Endothelial cell of umbilical vein (primary cell): ENCODE data around the gene DIAPH3. TPM values are rescaled to one million over a fixed set of nuclear protein-coding genes. Genes with fewer than 3 reads are reported as not detected.

ENCODE experiments used
- BruUV-seq: library from RNA; stranded (reverse); fragments of 400-500 nt; replicated peaks from 2 replicates; lab custom pipeline; 2021; lab: Mats Ljungman, UMichigan
- CTCF ChIA-PET: fragments of 300-600, 350-600 bp; sonication (Branson Sonifier 250); formaldehyde crosslinking; loops from one replicate; lab custom pipeline; 2021; ENCODE audit warnings: antibody characterized with exemption, inconsistent platforms; lab: Charles Lee
- POLR2A ChIA-PET: fragments of 300-600, 350-600 bp; sonication (Branson Sonifier 250); formaldehyde crosslinking; loops from one replicate; lab custom pipeline; 2021; ENCODE audit warnings: antibody characterized with exemption, inconsistent platforms; lab: Charles Lee
- DNase-seq: peaks from one replicate; pipeline ENCODE4 v3.0.0-alpha.2; 2011; ENCODE audit warnings: low read depth, low spot score
- FAIRE-seq: peaks from 2 replicates; lab custom pipeline; 2011; peaks lifted over from hg19 to GRCh38; lab: Jason Lieb, UNC
- H2AFZ ChIP-seq: 2 replicates; pipeline ENCODE4 v1.6.0; 2012; ENCODE audit warnings: low read depth, low read length, control low read depth, inconsistent platforms
- H3K27ac ChIP-seq: 2 replicates; pipeline ENCODE4 v1.5.1; 2011; ENCODE audit warnings: low read depth, mild to moderate bottlenecking, control low read depth, low read length, moderate library complexity; ENCODE audit not compliant: insufficient read depth
- H3K27me3 ChIP-seq, 2 experiments: 2 replicates each; pipeline versions ENCODE4 v1.6.0 to v1.6.1; 2011; ENCODE audit warnings: low read length in 2 of 2, mixed read lengths in 1 of 2; ENCODE audit not compliant: control insufficient read depth in 2 of 2, insufficient read depth in 2 of 2
- H3K36me3 ChIP-seq, 2 experiments: 2 replicates in 1 of 2; 3 replicates in 1 of 2; pipeline ENCODE4 v1.5.1; 2011; ENCODE audit warnings: low read length in 2 of 2, mild to moderate bottlenecking in 1 of 2, moderate library complexity in 1 of 2; ENCODE audit not compliant: control insufficient read depth in 2 of 2, insufficient read depth in 2 of 2; ENCODE audit errors: extremely low read depth in 1 of 2
- H3K4me1 ChIP-seq: 3 replicates; pipeline ENCODE4 v1.5.1; 2011; ENCODE audit warnings: mild to moderate bottlenecking, low read length; ENCODE audit not compliant: control insufficient read depth, insufficient read depth; ENCODE audit errors: extremely low read depth
- H3K4me2 ChIP-seq: 2 replicates; pipeline ENCODE4 v1.6.1; 2011; ENCODE audit warnings: low read length, control low read depth, mixed read lengths; ENCODE audit not compliant: insufficient read depth
- H3K4me3 ChIP-seq, 3 experiments: fragments of 200-600 bp in 1 of 3; sonication (generic), shearing (Covaris generic) in 1 of 3; replicated peaks in 1 of 3; 2 replicates each; pipeline ENCODE4 v1.5.1; 2011 to 2016; ENCODE audit warnings: control low read depth in 3 of 3, low read length in 3 of 3, mild to moderate bottlenecking in 2 of 3, inconsistent platforms in 1 of 3, low read depth in 1 of 3, moderate library complexity in 1 of 3; ENCODE audit not compliant: insufficient read depth in 1 of 3
- H3K79me2 ChIP-seq: 2 replicates; pipeline ENCODE4 v1.6.0; 2012; ENCODE audit warnings: low read length, inconsistent platforms; ENCODE audit not compliant: control insufficient read depth, insufficient read depth
- H3K9ac ChIP-seq: replicated peaks from 2 replicates; pipeline ENCODE3; 2011; ENCODE audit warnings: low read length, control low read depth; ENCODE audit not compliant: insufficient read depth; ENCODE audit errors: extremely low read depth
- H3K9me1 ChIP-seq: replicated peaks from 3 replicates; pipeline ENCODE4 v1.6.0; 2011; ENCODE audit warnings: mild to moderate bottlenecking, low read length; ENCODE audit not compliant: control insufficient read depth, insufficient read depth; ENCODE audit errors: extremely low read depth
- H3K9me3 ChIP-seq: replicated peaks from 2 replicates; pipeline ENCODE4 v1.5.1; 2012; ENCODE audit warnings: low read length, inconsistent platforms; ENCODE audit not compliant: control insufficient read depth, insufficient read depth
- H4K20me1 ChIP-seq: replicated peaks from 2 replicates; pipeline ENCODE3; 2011; ENCODE audit warnings: mild to moderate bottlenecking, low read length; ENCODE audit not compliant: control insufficient read depth, insufficient read depth; ENCODE audit errors: extremely low read depth
- CTCF ChIP-seq, 2 donors: IDR thresholded peaks; 1 replicate in 1 of 2; 2 replicates in 1 of 2; pipeline ENCODE4 v1.5.1; 2011; ENCODE audit warnings: low read length in 2 of 2, mild to moderate bottlenecking in 2 of 2, moderate library complexity in 2 of 2, control low read depth in 1 of 2, inconsistent platforms in 1 of 2, low read depth in 1 of 2; ENCODE audit not compliant: insufficient read depth in 1 of 2; ENCODE audit errors: extremely low read depth in 1 of 2
- EZH2 ChIP-seq: IDR thresholded peaks from 2 replicates; pipeline ENCODE4 v1.6.1; 2012; ENCODE audit warnings: borderline replicate concordance, low read depth, mild to moderate bottlenecking, moderate library complexity, low read length, inconsistent platforms; ENCODE audit not compliant: severe bottlenecking
- FOS ChIP-seq: IDR thresholded peaks from 2 replicates; pipeline ENCODE4 v1.6.1; 2011; ENCODE audit warnings: mild to moderate bottlenecking, low read length, moderate library complexity, borderline replicate concordance; ENCODE audit not compliant: insufficient read depth
- GATA2 ChIP-seq: IDR thresholded peaks from 2 replicates; pipeline ENCODE4 v1.7.0; 2011; ENCODE audit warnings: low read depth, mild to moderate bottlenecking, moderate library complexity, mixed read lengths, low read length; ENCODE audit not compliant: insufficient read length, insufficient read depth
- JUN ChIP-seq: IDR thresholded peaks from 2 replicates; pipeline ENCODE4 v1.6.1; 2011; ENCODE audit warnings: borderline replicate concordance, low read depth; ENCODE audit not compliant: insufficient read length, insufficient read depth
- MAX ChIP-seq: IDR thresholded peaks from 2 replicates; pipeline ENCODE4 v1.6.1; 2011; ENCODE audit not compliant: insufficient read depth, insufficient read length
- MYC ChIP-seq: IDR thresholded peaks from one replicate; pipeline ENCODE4 v1.6.1; 2011; ENCODE audit warnings: mild to moderate bottlenecking, low read depth, low read length
- POLR2A ChIP-seq: IDR thresholded peaks from 2 replicates; pipeline ENCODE4 v1.6.1; 2012; ENCODE audit warnings: low read depth, mild to moderate bottlenecking, control low read depth, low read length
- POLR2AphosphoS5 ChIP-seq: IDR thresholded peaks from 2 replicates; pipeline ENCODE4 v1.6.1; 2012; ENCODE audit warnings: low read depth, mild to moderate bottlenecking, control low read depth, low read length, moderate library complexity; ENCODE audit not compliant: insufficient read depth
- dilution Hi-C: fragments of 300-500 bp; cut with MboI; formaldehyde crosslinking; loops from one replicate; pipeline ENCODE4 v1.15.0; 2019; ENCODE audit warnings: low sequenced_read_pairs; ENCODE audit not compliant: extremely low pct_ligation_motif_present
- intact Hi-C: fragments of 100-400 bp; cut with micrococcal nuclease; formaldehyde crosslinking; loops from one replicate; pipeline ENCODE4 v1.10.0; 2022
- polyA plus RNA-seq, 4 experiments: library from polyadenylated mRNA; depleted of rRNA in 3 of 4; stranded (reverse) in 3 of 4; unstranded in 1 of 4; fragments of >200 nt; gene quantifications; 2 replicates each; pipeline versions ENCODE4 v1.2.1 to v1.2.3, GENCODE V29; 2011 to 2012; ENCODE audit warnings: missing spikeins in 1 of 4
- total RNA-seq: library from RNA; stranded (reverse); gene quantifications from 2 replicates; pipeline ENCODE4 v1.2.3, GENCODE V29; 2021

Gene DIAPH3
- total and polyA plus RNA-seq, 2 donors (not counting 3 experiments of a cell fraction or from before 2014, with no cell fraction given): 9.9 to 44.0 TPM

GRCh38 chr13:59744747-59745391, 418.9 kb downstream of the DIAPH3 start:
- ChIA-PET POLR2A (no interaction called here), CTCF (interaction anchor here (1.0 to 2.9 kb wide), 3 partner anchors 9 to 27 kb away, joined by 3 to 10 read pairs (median 7); no protein-coding TSS in a partner anchor)
- FAIRE-seq: peak; percentile 28
- no TSS peak for BruUV-seq
- intact Hi-C loops (no loop called here), dilution Hi-C loops (no loop called here)
- TF ChIP-seq MYC (no peak), MAX (no peak), FOS (no peak), JUN (no peak), POLR2A (no peak), CTCF (IDR thresholded peaks at IDR 0.05; ENCODE audit: extremely low read depth in 1 of 2, insufficient read depth in 1 of 2, low read depth in 1 of 2, low read length in 2 of 2) (no peak), EZH2 (no peak), GATA2 (no peak), POLR2AphosphoS5 (no peak)
- Histone ChIP-seq H3K27ac (no peak overlapping the region), H3K27me3 (no peaks in the 10 kb centered on the region), H3K4me1 (no peaks in the 10 kb centered on the region), H3K4me3 (no peak overlapping the region), H3K4me2 (no peak overlapping the region), H3K36me3 (no peaks in the 10 kb centered on the region), H3K79me2 (no peaks in the 10 kb centered on the region), H2AFZ (no peak overlapping the region), H4K20me1 (no peaks in the 10 kb centered on the region), H3K9me3 (no peaks in the 10 kb centered on the region), H3K9ac (no peak overlapping the region), H3K9me1 (no peaks in the 10 kb centered on the region)
- no peak for DNase-seq
